Measurements from ENCODE around the gene STX16.

DNA sequence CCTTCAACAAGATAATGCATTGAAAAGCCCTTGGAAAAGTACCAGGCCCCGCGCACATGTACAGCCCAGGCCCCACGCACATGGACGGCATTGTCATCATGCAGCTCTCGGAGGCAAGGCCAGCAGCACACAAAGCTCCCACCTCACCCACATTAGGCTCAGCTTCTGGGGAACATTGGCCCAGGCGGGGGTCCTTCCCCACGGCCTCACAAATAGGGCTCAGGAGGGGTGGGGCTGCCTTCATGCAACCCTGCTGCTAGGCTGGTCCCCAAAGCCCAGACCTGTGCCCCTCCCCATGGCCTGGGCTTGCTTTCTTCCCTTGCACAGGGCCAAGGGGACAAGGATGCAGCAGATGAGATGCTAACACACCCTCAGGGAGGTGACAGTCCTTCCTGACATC is 68.2 kb downstream of the STX16 start:
- TF ChIP-seq, protein P1, sequence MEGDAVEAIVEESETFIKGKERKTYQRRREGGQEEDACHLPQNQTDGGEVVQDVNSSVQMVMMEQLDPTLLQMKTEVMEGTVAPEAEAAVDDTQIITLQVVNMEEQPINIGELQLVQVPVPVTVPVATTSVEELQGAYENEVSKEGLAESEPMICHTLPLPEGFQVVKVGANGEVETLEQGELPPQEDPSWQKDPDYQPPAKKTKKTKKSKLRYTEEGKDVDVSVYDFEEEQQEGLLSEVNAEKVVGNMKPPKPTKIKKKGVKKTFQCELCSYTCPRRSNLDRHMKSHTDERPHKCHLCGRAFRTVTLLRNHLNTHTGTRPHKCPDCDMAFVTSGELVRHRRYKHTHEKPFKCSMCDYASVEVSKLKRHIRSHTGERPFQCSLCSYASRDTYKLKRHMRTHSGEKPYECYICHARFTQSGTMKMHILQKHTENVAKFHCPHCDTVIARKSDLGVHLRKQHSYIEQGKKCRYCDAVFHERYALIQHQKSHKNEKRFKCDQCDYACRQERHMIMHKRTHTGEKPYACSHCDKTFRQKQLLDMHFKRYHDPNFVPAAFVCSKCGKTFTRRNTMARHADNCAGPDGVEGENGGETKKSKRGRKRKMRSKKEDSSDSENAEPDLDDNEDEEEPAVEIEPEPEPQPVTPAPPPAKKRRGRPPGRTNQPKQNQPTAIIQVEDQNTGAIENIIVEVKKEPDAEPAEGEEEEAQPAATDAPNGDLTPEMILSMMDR (IDR thresholded peaks at IDR 0.05): no peak
- no peak for TF ChIP-seq POLR2AphosphoS5 (IDR thresholded peaks at IDR 0.05)
- TF ChIP-seq EP300 (IDR thresholded peaks at IDR 0.05): no peak
- no peak for TF ChIP-seq POLR2A (IDR thresholded peaks at IDR 0.05)

Measured in sigmoid colon (tissue), 4 donors.